HCT116 (cell line): Measurements from ENCODE around the gene ALMS1. TPM values are rescaled to one million over a fixed set of nuclear protein-coding genes. Genes with fewer than 3 reads are reported as not detected.
"Not testable (repeated sequence)": the region's sequence is repeated elsewhere in the genome, so short reads cannot be mapped to it uniquely, and the experiment has no call there.

Source experiments
- ATAC-seq: fragments of 200-7000 bp; cut with Tn5 transposase; 2 replicates; pipeline ENCODE4 v1.9.1; 2020; ENCODE audit warnings: mild to moderate bottlenecking, moderate library complexity
- BruUV-seq: library from RNA; stranded (reverse); fragments of 400-500 nt; replicated peaks from 2 replicates; lab custom pipeline; 2021; lab: Mats Ljungman, UMichigan
- CTCF ChIA-PET: fragments of 300-600 bp; sonication (Branson Sonifier 250); formaldehyde crosslinking; loops from one replicate; lab custom pipeline; 2021; ENCODE audit warnings: antibody characterized with exemption; lab: Charles Lee
- POLR2A ChIA-PET: fragments of 300-600, 350-600 bp; sonication (Branson Sonifier 250); formaldehyde crosslinking; loops from one replicate; lab custom pipeline; 2021; ENCODE audit warnings: antibody characterized with exemption; lab: Charles Lee
- RAD21 ChIA-PET, 2 experiments: fragments of 300-600 bp; sonication (Branson Sonifier 250); formaldehyde crosslinking; loops; one replicate each; lab custom pipeline; 2023; ENCODE audit warnings: low total read pairs in 2 of 2; ENCODE audit not compliant: uncharacterized antibody in 2 of 2, unreplicated experiment in 2 of 2, low non-redundant PET in 1 of 2; lab: Charles Lee
- DNase-seq: peaks from one replicate; pipeline ENCODE4 v3.0.0-alpha.2; 2010; ENCODE audit warnings: low read depth, low spot score
- H2AFZ ChIP-seq: fragments of 200-600 bp; shearing (Covaris generic), sonication (generic); 2 replicates; pipeline ENCODE4 v1.6.1; 2017; ENCODE audit warnings: low read depth, mixed run types, mixed read lengths, antibody characterized with exemption, low read length; ENCODE audit not compliant: poor library complexity, severe bottlenecking
- H3K27ac ChIP-seq: 2 replicates; pipeline ENCODE4 v1.5.1; 2012; ENCODE audit warnings: low read depth, low read length
- H3K27me3 ChIP-seq: fragments of 200-600 bp; sonication (generic); 2 replicates; pipeline ENCODE4 v1.6.1; 2016; ENCODE audit warnings: mixed run types, low read length, mixed read lengths; ENCODE audit not compliant: insufficient read depth
- H3K36me3 ChIP-seq, 2 experiments: fragments of 200-500 bp in 1 of 2; fragments of 200-600 bp in 1 of 2; sonication (Bioruptor generic) in 1 of 2; sonication (generic) in 1 of 2; 2 replicates each; pipeline versions ENCODE4 v1.5.1 to v1.6.1; 2014 to 2016; ENCODE audit warnings: low read length in 2 of 2, inconsistent platforms in 1 of 2, mixed read lengths in 1 of 2, mixed run types in 1 of 2; ENCODE audit not compliant: insufficient read depth in 2 of 2, control insufficient read depth in 1 of 2
- H3K4me1 ChIP-seq, 2 experiments: fragments of 200-600 bp in 1 of 2; sonication (generic) in 1 of 2; 2 replicates each; pipeline versions ENCODE4 v1.5.1 to v1.6.1; 2012 to 2017; ENCODE audit warnings: low read length in 2 of 2, inconsistent platforms in 1 of 2, mild to moderate bottlenecking in 1 of 2, mixed read lengths in 1 of 2, mixed run types in 1 of 2, moderate library complexity in 1 of 2; ENCODE audit not compliant: insufficient read depth in 2 of 2, control insufficient read depth in 1 of 2
- H3K4me2 ChIP-seq: fragments of 200-600 bp; sonication (generic); 2 replicates; pipeline ENCODE4 v1.6.1; 2017; ENCODE audit warnings: mixed run types, low read length, mixed read lengths
- H3K4me3 ChIP-seq, 2 experiments: fragments of 200-600 bp in 1 of 2; sonication (generic) in 1 of 2; replicated peaks in 1 of 2; 2 replicates each; pipeline ENCODE4 v1.5.1; 2011 to 2016; ENCODE audit warnings: low read length in 2 of 2, control low read depth in 1 of 2, low read depth in 1 of 2, mild to moderate bottlenecking in 1 of 2, mixed read lengths in 1 of 2, mixed run types in 1 of 2
- H3K79me2 ChIP-seq: fragments of 200-600 bp; sonication (generic); 2 replicates; pipeline ENCODE4 v1.6.1; 2017; ENCODE audit warnings: mild to moderate bottlenecking, mixed run types, low read length, moderate library complexity, mixed read lengths; ENCODE audit not compliant: insufficient read depth
- H3K9ac ChIP-seq: fragments of 200-600 bp; sonication (generic); 2 replicates; pipeline ENCODE4 v1.6.1; 2016; ENCODE audit warnings: low read length, mixed read lengths
- H3K9me2 ChIP-seq: fragments of 200-600 bp; sonication (generic), shearing (Covaris generic); 2 replicates; pipeline ENCODE4 v1.6.1; 2017; ENCODE audit warnings: mixed run types, mild to moderate bottlenecking, moderate library complexity; ENCODE audit not compliant: insufficient read depth
- H3K9me3 ChIP-seq, 2 experiments: fragments of 200-500 bp in 1 of 2; fragments of 200-600 bp in 1 of 2; sonication (Bioruptor generic) in 1 of 2; sonication (generic) in 1 of 2; 2 replicates each; pipeline ENCODE4 v1.6.1; 2014 to 2017; ENCODE audit warnings: low read length in 2 of 2, mixed read lengths in 2 of 2, inconsistent platforms in 1 of 2, low read depth in 1 of 2, mild to moderate bottlenecking in 1 of 2, mixed run types in 1 of 2, moderate library complexity in 1 of 2; ENCODE audit not compliant: control insufficient read depth in 1 of 2, insufficient read depth in 1 of 2
- H4K20me1 ChIP-seq: fragments of 200-600 bp; sonication (generic), shearing (Covaris generic); 2 replicates; pipeline ENCODE4 v1.6.1; 2017; ENCODE audit warnings: mixed run types, mild to moderate bottlenecking, moderate library complexity; ENCODE audit not compliant: insufficient read depth
- CEBPB ChIP-seq: IDR thresholded peaks from 2 replicates; pipeline ENCODE4 v1.6.1; 2012; ENCODE audit warnings: low read depth
- ELF1 ChIP-seq: IDR thresholded peaks from 2 replicates; pipeline ENCODE4 v1.6.1; 2012; ENCODE audit warnings: low read depth, borderline replicate concordance
- FOSL1 ChIP-seq: IDR thresholded peaks from 2 replicates; pipeline ENCODE4 v1.6.1; 2012; ENCODE audit warnings: low read depth
- POLR2A ChIP-seq: IDR thresholded peaks from 2 replicates; pipeline ENCODE4 v1.7.0; 2011; ENCODE audit warnings: borderline replicate concordance; ENCODE audit not compliant: insufficient read depth, insufficient read length; ENCODE audit errors: extremely low read depth
- RAD21 ChIP-seq: IDR thresholded peaks from 2 replicates; pipeline ENCODE4 v1.6.1; 2012; ENCODE audit warnings: low read depth, mild to moderate bottlenecking
- SIN3A ChIP-seq: IDR thresholded peaks from 2 replicates; pipeline ENCODE4 v1.6.1; 2012; ENCODE audit warnings: low read depth
- ZFX ChIP-seq: fragments of 450-650 bp; IDR thresholded peaks from 2 replicates; pipeline ENCODE4 v1.6.1; 2017
- intact Hi-C: fragments of 100-400 bp; cut with micrococcal nuclease; formaldehyde crosslinking; loops from 2 replicates; pipeline ENCODE4 v1.10.0; 2022
- total RNA-seq: library from RNA; stranded (reverse); gene quantifications from one replicate; pipeline ENCODE4 v1.2.1, GENCODE V29; 2021; ENCODE audit not compliant: unreplicated experiment
- TF ChIP-seq, protein P1 (sequence below): IDR thresholded peaks from 2 replicates; pipeline ENCODE4 v1.6.1; 2012
- TF ChIP-seq, protein P2 (sequence below): IDR thresholded peaks from 2 replicates; pipeline ENCODE4 v1.6.1; 2012
- TF ChIP-seq, protein P3 (sequence below), 3 experiments: fragments of 200-600 bp in 1 of 3; sonication (generic) in 1 of 3; IDR thresholded peaks in 2 of 3; conservative IDR thresholded peaks in 1 of 3; 2 replicates each; pipeline ENCODE4 v1.5.1; 2012 to 2017; ENCODE audit warnings: low read depth in 2 of 3, low read length in 2 of 3, antibody characterized with exemption in 1 of 3, borderline replicate concordance in 1 of 3, control low read depth in 1 of 3, mild to moderate bottlenecking in 1 of 3, mixed read lengths in 1 of 3, mixed run types in 1 of 3, moderate library complexity in 1 of 3; ENCODE audit not compliant: insufficient read depth in 1 of 3

Gene ALMS1
- total RNA-seq, 1 experiment from 2014 or later, result 20.5 TPM

GRCh38 chr2:73532381-73532780 lies 146.7 kb downstream of the ALMS1 start:
- H3K27me3 ChIP-seq, result no peaks in the 10 kb centered on the region
- intact Hi-C loops, result no loop called here
- ChIA-PET POLR2A (no interaction called here), CTCF (no interaction called here), RAD21 (interaction anchor here in 1 of 2 experiments (0.6 kb wide), 1 partner anchor 147 kb away, joined by 4 read pairs; the partner anchor contains the start of gene ALMS1)
- no peak overlapping the region for H3K9ac ChIP-seq
- H3K36me3 ChIP-seq, result 0 out of 4 replicates have a peak, but pooled peaks cover 0 to 3% of the 10 kb centered on the region in 2 experiments
- no peaks in the 10 kb centered on the region for H3K79me2 ChIP-seq
- no peak overlapping the region for H3K27ac ChIP-seq
- no peaks in the 10 kb centered on the region for H3K9me2 ChIP-seq
- no TSS peak for BruUV-seq
- H2AFZ ChIP-seq, result no peak overlapping the region
- no peak overlapping the region for H3K4me2 ChIP-seq
- H4K20me1 ChIP-seq, result no peaks in the 10 kb centered on the region
- no peaks in the 10 kb centered on the region; a peak in 2 of 4 replicates for H3K9me3 ChIP-seq
- ATAC-seq (no peak), DNase-seq (no peak)
- TF ChIP-seq FOSL1 (no peak), RAD21 (no peak), CEBPB (no peak), ELF1 (no peak), ZFX (no peak)
- TF ChIP-seq, protein P1, sequence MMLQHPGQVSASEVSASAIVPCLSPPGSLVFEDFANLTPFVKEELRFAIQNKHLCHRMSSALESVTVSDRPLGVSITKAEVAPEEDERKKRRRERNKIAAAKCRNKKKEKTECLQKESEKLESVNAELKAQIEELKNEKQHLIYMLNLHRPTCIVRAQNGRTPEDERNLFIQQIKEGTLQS, result no peak
- H3K4me3 ChIP-seq, result no peak overlapping the region
- H3K4me1 ChIP-seq, result no peaks in the 10 kb centered on the region

GRCh38 chr2:73536133-73536840 lies 150.7 kb downstream of the ALMS1 start:
- Histone ChIP-seq H3K4me1 (no peaks in the 10 kb centered on the region), H2AFZ (no peak overlapping the region), H3K9me2 (no peaks in the 10 kb centered on the region), H3K9ac (no peak overlapping the region), H3K27ac (no peak overlapping the region), H3K79me2 (no peaks in the 10 kb centered on the region), H3K4me3 (no peak overlapping the region), H4K20me1 (no peaks in the 10 kb centered on the region), H3K36me3 (no peaks in the 10 kb centered on the region), H3K27me3 (no peaks in the 10 kb centered on the region), H3K9me3 (no peaks in the 10 kb centered on the region), H3K4me2 (no peak overlapping the region)
- DNase-seq, result no peak
- ATAC-seq, result no peak
- POLR2A ChIA-PET, result no interaction called here
- CTCF ChIA-PET, result interaction anchor here (0.9 kb wide), 1 partner anchor 12 kb away, joined by 3 read pairs; no protein-coding TSS in a partner anchor
- intact Hi-C loops, result no loop called here
- no TSS peak for BruUV-seq
- TF ChIP-seq SIN3A (no peak), POLR2A (no peak), FOSL1 (no peak)
- TF ChIP-seq, protein P2, sequence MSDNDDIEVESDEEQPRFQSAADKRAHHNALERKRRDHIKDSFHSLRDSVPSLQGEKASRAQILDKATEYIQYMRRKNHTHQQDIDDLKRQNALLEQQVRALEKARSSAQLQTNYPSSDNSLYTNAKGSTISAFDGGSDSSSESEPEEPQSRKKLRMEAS, result no peak
- TF ChIP-seq, protein P3, sequence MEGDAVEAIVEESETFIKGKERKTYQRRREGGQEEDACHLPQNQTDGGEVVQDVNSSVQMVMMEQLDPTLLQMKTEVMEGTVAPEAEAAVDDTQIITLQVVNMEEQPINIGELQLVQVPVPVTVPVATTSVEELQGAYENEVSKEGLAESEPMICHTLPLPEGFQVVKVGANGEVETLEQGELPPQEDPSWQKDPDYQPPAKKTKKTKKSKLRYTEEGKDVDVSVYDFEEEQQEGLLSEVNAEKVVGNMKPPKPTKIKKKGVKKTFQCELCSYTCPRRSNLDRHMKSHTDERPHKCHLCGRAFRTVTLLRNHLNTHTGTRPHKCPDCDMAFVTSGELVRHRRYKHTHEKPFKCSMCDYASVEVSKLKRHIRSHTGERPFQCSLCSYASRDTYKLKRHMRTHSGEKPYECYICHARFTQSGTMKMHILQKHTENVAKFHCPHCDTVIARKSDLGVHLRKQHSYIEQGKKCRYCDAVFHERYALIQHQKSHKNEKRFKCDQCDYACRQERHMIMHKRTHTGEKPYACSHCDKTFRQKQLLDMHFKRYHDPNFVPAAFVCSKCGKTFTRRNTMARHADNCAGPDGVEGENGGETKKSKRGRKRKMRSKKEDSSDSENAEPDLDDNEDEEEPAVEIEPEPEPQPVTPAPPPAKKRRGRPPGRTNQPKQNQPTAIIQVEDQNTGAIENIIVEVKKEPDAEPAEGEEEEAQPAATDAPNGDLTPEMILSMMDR (IDR thresholded peaks at IDR 0.05 in 2 of 3, conservative IDR thresholded peaks at IDR 0.05 in 1 of 3; ENCODE audit: borderline replicate concordance in 1 of 3, insufficient read depth in 1 of 3, low read depth in 2 of 3, low read length in 2 of 3), result no peak
- RAD21 ChIA-PET, result no interaction called here

GRCh38 chr2:73560875-73561274 lies 175.2 kb downstream of the ALMS1 start:
- H3K79me2 ChIP-seq, POLR2A ChIA-PET, intact Hi-C loops, ATAC-seq, H3K36me3 ChIP-seq, RAD21 ChIA-PET, H3K9ac ChIP-seq, H4K20me1 ChIP-seq, BruUV-seq, H3K4me3 ChIP-seq, H3K4me2 ChIP-seq, H3K27ac ChIP-seq, CTCF ChIA-PET, H3K9me3 ChIP-seq, DNase-seq, H2AFZ ChIP-seq, H3K4me1 ChIP-seq, H3K27me3 ChIP-seq, H3K9me2 ChIP-seq: not testable (repeated sequence)
